ENCODE results near the gene FAM229B. TPM values are rescaled to one million over a fixed set of nuclear protein-coding genes. Genes with fewer than 3 reads are reported as not detected.

The FAM229B gene
- total and polyA plus RNA-seq, 7 donors: 5.8 to 17.7 (median 10.0) TPM

- H3K4me3 ChIP-seq: no peak overlapping the region
- DNase-seq (no peak), ATAC-seq (no peak)
- H3K27ac ChIP-seq: no peak overlapping the region
- no peaks in the 10 kb centered on the region for H3K9me3 ChIP-seq
- TF ChIP-seq CTCF (IDR thresholded peaks at IDR 0.05): no peak
- H3K27me3 ChIP-seq (ENCODE audit: insufficient read depth in 3 of 3, low read length in 2 of 3): no peaks in the 10 kb centered on the region
- 75 to 89% (median 77%) methylated on average over 4 of the region's 4 CpGs for WGBS, 3 donors
- no peaks in the 10 kb centered on the region for H3K4me1 ChIP-seq
- H3K36me3 ChIP-seq (ENCODE audit: insufficient read depth in 1 of 2, low read depth in 1 of 2): no peaks in the 10 kb centered on the region
- intact Hi-C loops (cut with DNase I): no loop called here
Observed at GRCh38 chr6:112149719-112150263, 62.4 kb downstream of the FAM229B start.

GRCh38 chr6:112150363-112150762, 63.0 kb downstream of the FAM229B start:
- DNase-seq: no peak
- TF ChIP-seq CTCF (IDR thresholded peaks at IDR 0.05): no peak
- no peak for ATAC-seq
- Histone ChIP-seq H3K27ac (no peak overlapping the region), H3K4me1 (no peaks in the 10 kb centered on the region), H3K27me3 (ENCODE audit: insufficient read depth in 3 of 3, low read length in 2 of 3) (no peaks in the 10 kb centered on the region), H3K9me3 (no peaks in the 10 kb centered on the region), H3K4me3 (no peak overlapping the region), H3K36me3 (ENCODE audit: insufficient read depth in 1 of 2, low read depth in 1 of 2) (no peaks in the 10 kb centered on the region)
- intact Hi-C loops (cut with DNase I): no loop called here
- 59 to 68% (median 63%) methylated on average over 5 of the region's 5 CpGs for WGBS, 3 donors

Other genes with a start within 250 kb of the FAM229B start
- 10 to 100 TPM in 3 of 4 donors, 1 to 10 TPM in 1; 9.5 to 27.8 (median 15.0) TPM for gene FYN, start 214.1 kb upstream of the FAM229B start, total RNA-seq
- 10 to 100 TPM in 1 of 3 donors, 1 to 10 TPM in 2; 7.1 to 12.3 (median 8.9) TPM for gene FYN, start 214.1 kb upstream of the FAM229B start, polyA plus RNA-seq
- not detected for gene CCN6, start 33.5 kb upstream of the FAM229B start, total RNA-seq
- gene CCN6, start 33.5 kb upstream of the FAM229B start, polyA plus RNA-seq: under 1 TPM in 1 of 3 donors, not detected in 2; 0.01 TPM
- gene TUBE1, start 109 bp upstream of the FAM229B start, total RNA-seq: 1 to 10 TPM; 5.6 to 7.0 (median 6.1) TPM
- gene TUBE1, start 109 bp upstream of the FAM229B start, polyA plus RNA-seq: 1 to 10 TPM; 4.7 to 6.9 (median 5.9) TPM
- 10 to 100 TPM in 2 of 4 donors, 1 to 10 TPM in 2; 5.3 to 15.8 (median 9.6) TPM for gene LAMA4, start 167.0 kb downstream of the FAM229B start, total RNA-seq
- gene LAMA4, start 167.0 kb downstream of the FAM229B start, polyA plus RNA-seq: 1 to 10 TPM; 3.0 to 3.6 (median 3.2) TPM

All from psoas muscle (tissue), 8 donors.